CD4-positive, alpha-beta T cell treated with Interleukin-6 at 100 ng/mL for 8 hours (primary cell): ENCODE results near the gene SP2.

Experiments used
- DNase-seq: peaks from one replicate; pipeline ENCODE4 v3.0.0-alpha.2; 2020; ENCODE audit warnings: mixed read lengths, low spot score

The SP2 gene

DNA sequence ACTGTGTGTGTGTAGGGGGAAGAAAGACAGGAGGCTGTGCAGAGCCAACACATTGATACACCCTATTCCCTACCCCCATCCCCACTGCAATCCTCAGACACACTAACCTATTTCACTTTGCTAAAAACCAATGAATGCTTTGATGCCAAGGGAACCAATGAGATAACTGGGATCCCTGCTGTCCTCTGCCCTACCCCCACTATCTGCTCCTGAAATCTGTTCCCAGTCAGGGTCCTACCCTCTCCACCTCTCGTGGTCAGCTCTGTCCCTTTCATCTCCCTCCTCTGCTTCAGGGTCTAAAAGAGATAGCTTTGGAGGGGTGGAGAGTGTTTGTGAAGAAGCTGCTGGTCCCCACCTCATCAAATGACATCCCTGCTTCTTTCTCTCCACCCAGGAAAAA, 26.0 kb upstream of the SP2 start:
- DNase-seq = no peak

DNA sequence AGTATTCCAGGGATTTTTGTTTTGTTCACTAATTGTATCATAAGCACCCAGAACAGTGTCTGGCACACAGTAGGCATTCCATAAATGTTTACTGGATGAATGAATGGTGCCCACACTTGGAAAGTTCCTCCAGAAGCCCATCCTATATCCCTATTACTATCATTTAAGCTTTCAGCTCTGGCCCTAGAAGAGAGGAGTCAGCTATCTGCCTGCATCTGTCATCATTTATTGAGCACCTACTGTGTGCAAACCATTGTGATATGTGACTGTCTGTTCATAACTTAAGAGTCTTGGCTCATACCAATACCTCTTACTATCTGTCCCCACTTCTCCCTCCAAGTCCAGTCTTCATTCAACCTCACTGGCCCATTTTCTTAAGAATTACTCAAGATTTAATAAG, 25.0 kb upstream of the SP2 start:
- DNase-seq = no peak

DNA sequence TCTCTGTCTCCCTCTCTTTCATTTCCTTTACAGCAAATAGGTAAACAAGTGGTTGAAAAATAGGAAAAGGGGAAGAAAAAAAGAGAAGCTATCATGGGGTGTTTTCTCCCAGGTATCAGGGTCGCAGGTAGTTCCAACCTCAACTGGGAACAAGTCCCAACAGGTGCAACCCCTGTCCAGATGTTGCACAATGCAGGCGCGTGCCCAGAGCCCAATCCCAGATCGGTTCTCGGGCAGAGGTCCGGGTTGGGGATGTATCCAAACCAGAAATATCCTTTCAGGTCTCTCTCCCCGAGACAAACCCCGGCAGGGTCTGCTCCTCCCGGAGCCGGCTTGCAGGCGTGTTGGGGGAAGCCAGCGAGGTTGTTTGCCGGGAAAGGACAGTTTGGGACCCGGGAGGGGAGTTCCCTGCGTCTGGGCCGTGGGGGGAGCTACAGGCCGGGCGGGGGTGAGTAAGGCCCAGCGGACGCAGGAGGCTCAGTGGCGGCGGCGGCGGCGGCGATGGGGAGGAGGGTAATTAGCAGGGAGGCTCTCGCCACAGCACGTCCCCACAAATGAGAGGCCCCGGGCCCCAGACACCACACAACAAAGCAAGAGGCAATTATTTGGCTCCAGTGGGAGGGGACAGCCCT, 23.9 kb upstream of the SP2 start:
- no peak for DNase-seq

DNA sequence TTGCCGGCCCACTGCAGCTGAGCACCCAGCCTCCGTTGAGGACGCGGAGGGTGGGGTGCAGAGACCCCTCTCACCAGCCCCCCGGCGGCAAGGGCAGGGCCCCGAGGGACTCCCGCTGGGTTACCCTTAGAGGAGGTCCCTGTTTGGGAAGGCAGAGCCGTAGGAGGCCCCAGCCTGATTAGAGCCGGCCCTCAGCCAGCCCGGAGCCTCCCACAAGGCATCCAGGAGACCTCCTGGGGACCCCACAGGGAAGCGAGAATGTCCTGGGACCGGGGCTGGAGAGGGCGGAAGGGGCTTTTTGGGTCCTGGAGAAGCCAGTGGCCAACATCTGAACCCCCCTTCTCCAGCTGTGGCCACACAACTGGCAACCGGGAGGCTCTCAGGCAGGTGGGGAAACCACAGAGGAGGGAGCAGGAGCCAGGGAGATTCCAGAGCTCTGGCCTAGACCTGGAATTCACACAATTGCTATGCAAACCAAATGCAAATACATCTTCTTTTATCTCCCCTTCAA, 23.3 kb upstream of the SP2 start:
- no peak for DNase-seq

DNA sequence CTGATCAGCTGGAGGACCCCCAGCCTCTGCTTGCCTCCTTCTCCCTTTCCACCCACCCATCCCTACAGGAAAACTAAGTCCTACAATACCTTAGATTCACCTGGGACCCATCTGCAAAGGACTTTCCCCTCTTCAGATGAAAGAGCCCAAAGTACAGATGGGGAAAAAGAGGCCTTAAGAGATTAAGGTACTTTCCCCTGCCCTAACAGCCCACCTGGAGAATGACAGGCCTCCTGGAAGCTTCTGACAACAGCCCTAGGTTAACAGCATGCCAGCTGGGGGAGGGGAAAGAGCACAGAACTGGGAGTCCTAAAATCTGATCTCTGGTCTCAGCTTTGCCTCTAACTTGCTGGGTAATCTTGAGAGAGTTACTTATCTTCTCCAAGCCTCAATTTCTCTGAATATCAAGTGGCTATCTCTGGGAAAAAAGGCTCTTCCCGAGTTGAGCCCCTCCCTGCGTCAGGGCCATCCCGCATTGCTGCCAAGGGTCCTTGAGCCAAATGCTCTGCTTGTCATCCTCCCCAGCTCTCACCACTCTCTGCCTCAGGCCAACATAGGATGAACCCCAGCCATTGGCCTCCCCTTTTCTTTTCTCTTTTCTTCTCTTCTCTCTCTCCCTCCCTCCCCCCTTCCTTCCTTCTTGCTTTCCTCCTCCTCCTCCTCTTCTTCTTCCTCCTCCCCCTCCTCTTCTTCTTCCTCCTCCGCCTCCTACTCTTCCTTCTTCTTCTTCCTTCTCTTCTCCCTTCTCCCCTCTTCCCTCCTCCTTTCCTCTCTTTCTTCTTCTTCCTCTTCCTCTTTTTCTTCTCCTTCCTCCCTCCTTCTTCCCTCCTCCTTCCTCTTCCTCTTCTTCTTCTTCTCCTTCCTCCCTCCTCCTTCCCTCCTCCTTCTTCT, 22.6 kb upstream of the SP2 start:
- no peak for DNase-seq

DNA sequence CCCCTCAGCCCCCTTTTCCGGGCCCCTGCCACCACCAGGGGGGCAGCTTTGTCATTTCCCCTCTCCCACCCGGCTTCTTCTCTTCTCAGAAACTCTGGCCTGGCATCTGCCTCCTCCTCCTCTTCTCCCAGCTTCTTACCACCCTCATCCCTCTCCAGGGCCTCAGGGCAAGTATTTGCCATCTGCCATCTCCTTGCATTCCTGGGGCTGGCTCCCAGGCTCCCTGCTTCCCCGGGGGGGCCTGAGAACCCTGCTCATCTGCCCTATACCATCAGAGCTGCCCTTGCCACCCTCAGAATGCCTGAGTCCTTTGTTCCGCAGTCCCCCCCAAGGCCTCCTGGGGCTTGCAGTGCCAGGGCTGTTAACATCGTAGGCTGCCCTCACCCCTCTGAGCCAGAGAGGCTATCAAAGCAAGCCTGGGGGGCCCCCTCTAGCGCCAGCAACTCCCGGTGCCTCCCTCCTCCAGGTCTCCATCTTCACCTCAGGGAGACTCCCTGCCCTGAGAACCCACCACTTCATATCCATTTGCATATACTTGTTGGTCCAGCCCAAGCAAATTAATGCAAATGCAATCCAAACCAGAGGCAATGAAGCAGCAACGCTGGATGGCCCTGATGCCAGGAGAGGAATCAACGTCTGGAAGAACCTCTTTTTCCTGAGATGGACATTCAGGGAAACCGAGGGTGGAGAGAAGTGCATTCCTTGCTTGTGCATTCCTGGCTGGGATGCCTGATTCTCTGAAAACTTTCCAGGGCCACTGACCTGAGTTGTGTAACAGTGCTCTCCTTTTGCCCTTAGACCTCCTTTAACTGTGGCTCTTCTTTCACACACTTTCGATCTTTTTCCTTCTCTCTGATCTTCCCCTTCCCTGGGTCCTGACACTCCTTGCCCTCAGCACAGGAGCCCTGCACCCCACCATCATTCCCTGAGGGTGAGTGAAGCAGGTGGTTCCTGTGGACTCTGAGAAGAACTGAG, 20.7 kb upstream of the SP2 start:
- DNase-seq = no peak

DNA sequence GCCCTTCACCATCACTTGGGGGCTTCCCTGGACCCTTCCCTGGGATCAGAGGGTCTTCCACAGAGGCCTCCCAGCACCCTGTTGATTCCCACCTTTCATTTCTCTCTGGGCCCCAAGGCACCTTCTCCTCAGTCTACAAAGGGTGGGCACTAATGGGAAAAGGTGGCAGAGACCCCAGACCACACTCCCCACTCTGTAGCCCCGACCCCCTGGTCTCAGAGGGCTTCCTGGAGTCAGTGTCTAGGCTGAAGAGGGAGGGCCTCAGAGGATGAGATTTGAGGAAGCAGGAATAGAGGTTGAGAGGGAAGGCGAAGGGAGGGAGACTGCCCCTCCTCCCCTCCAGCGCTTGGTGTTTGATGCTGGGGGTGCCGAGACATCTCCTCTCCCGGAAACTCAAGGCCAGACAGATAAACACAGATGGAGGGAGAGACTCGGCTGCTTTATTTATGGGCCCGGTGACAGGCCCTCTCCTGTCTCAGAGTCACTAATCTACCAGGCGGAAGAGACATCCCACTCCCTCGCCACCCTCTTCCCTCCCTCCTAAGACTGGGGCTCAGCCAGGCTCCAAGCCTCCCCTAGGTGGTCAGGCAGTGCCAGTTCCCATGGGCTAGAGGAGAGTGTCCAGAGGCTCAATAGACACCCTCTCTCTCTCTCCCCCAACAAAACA, 18.5 kb upstream of the SP2 start:
- no peak for DNase-seq

DNA sequence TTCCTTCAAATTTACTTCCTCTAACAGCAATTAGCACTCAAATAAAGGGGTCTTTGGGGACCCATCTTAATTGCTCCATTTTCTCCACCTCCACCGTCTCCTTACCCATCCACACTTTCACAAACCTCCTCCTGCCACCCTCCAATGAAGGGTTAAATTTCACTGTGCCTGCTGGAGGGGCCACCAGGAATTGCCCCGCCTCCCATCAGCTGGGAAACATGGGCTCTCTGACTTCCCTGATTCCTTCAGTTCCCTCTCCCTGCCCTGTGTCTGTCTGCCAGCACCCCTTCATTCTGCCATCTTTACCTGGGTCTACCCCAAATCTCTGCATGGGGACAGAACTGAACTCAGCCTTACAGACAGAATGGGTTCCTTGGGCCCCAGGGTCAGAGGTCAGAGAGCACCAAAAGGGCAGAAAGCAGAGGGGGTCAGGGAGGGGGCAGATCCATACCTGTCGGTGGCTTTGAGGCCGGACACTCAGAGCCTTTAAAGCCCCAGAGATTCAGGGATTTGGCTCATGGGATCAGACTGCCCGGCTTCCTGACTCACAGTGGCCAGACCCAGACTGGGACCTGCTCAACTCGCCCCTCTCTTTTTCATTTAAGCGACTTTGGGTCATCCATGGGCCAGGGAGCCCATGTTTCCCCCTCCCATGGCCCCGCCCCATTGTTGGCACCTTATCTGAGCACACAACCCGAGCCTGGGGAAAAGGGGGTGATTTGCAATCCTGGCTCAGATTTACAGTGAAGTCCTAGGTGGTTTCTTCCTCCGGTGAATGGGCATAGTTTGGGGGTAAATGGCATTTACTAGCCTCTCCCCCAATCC, 17.6 kb upstream of the SP2 start:
- DNase-seq = no peak

DNA sequence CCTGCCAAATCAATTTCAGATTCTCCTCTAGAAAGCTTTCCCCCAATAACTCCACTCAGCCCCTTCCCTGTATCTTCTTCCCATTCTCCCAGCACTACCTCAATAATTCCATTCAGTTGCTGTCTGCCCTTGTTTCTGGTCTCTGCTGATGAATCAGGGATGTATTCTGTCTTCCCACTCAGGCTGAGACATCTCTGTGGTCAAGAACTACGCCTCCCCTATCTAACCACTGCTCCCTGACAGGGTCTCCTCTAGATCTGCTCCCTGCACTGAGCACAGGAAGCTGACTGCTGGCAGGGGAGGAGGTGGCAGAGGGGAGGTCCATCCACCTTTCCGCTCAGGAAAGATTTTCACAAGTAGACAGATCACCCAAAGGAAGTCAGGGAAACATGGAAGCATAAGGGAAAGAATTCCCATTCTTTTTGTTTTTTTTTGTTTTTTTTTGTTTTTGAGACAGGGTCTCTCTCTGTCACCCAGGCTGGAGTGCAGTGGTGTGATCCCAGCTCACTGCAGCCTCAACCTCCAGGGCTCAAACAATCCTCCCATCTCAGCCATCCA, 16.9 kb upstream of the SP2 start:
- no peak for DNase-seq

DNA sequence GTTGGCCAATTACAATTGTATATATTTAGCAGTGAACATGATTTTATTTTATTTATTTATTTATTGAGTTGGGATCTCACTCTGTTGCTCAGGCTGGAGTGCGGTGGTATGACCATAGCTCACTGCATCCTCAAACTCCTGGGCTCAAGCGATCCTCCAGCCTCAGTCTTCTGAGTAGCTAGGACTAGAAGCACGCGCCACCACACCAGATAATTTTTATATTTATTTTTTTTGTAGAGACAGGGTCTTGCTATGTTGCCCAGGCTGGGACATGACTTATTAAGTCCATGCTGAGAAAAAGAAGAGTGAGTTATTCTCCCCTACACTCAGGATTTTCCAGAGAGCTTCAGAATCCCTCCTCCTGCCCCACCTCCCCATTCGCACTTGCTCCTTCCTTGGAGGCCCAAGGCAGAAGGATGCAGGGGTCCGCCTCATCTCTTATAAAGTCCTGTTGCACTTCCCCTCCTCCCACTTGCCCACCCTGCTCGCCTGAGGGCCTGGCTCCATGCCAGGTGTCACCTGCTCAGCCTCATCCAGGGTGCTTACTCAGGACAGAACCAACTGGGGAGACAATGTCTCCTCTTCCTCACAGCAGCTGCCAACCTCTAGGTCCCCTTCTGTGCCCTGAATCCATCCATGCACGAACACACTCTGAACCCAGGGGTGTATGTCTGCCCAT, 16.1 kb upstream of the SP2 start:
- DNase-seq = no peak

DNA sequence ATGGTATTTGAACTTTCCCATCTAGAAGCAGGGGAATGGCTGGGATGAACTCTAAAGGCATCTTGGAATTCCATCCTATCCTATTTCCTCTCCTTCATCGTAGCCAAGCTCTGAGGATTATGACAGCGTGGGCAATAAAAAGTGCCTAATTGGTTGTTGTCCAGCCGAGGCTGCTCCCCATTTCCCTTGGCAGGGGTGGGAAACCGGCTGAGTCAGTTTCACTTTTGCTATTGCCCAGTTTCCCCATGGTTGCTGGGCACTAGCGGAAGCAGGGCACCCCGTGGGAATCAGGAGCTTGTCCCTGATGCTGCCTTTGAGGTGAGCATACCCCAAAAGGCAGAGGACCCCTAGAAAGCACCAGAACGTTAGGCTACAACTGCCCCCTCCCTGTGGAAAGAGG, 13.8 kb upstream of the SP2 start:
- DNase-seq = no peak

DNA sequence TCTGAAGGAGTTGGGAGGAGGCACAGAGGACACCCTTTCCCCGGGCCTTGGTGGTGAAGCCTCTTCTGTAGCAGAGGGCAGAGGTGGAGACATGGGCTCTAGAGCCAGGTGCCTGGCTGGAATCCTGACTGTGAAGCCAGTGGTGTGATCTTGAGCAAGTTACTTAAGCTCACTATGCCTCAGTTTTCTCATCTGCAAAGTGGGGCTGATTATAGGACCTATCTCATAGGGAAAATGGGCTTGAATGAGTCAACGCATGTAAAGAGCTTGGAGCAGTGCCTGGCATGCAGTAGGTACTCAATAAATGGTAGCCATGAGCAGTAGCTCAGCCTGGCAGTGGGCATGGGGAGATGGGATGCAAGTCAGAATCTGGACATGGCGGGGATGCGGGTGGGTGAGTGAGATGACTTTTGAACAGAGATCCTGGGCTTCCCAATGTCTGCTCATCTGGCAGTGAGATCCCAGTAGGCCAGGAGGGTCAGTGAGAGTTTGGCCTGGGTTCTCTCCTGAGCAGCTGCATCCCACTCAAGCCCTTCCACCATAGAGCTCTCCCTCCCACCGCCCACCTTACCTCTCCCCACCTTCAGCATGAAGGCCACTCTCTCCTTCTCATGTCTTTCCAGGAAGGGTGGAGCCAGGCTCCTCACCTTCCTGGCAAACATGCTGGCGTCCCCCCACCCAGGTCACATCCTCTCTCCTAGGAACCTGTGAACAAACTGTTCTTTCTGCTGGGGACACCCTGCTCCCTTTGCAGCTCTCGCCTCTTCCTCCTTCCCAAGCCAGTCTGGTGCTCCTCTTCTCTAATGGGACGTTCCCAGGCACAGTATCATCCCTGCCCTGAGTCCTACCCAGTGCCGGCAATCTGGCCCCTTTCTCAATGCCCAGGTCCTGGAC, 13.1 kb upstream of the SP2 start:
- no peak for DNase-seq

DNA sequence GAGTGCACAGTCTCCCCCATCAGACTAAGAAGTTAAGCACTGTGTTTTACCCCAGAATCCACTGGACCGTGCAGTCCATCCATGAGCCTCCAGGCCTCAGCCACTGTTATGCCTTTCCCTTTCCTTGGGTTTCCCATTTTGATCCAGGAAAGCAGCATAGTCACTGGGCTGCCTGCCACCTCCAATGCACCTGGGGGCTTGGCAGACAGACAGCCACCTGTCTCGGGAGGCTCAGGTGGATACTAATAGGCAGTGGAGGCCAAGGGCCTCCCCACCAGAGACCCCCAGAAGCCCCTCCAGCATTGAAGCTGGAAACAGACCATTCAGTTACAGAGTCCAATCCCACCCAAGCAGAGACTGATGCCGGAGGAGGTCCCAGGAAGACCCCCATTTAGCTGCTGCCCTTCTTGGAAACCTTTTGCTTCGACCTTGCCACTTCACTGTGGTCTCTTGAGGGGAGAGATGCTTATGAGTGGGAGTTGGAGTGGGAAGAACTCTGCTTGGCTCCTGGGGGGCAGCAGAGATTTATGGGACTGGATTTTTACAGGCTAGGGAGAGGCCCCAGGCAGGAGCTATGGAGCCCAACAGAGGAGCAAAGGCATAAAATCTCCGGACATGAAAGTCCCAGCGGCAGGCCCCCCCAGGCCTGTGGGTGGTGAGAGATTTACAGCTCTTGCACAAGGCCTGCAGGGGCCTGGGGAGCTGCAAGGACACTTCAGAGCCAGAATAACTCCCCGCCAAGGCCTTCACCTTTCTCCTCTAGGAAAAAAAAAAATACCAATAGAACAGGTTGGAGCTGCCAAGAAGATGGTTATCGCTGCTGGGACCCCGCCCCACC, 12.2 kb upstream of the SP2 start:
- DNase-seq = no peak

DNA sequence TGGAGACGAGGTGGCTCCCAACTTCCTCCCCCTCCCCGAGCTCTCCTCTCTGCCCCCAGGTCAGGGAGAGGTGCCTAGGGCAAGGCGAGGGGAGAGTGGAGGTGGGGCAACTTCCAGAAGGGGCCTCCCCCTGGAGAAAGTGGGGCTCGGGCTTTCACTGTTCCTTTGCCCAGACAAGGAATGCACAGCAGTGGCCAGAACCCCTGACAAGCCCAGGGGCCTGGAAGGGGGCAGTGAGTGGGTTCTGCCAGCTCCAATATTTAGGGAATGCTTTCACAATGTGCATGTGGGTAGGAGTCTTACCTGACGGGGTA, 11.7 kb upstream of the SP2 start:
- DNase-seq = no peak

DNA sequence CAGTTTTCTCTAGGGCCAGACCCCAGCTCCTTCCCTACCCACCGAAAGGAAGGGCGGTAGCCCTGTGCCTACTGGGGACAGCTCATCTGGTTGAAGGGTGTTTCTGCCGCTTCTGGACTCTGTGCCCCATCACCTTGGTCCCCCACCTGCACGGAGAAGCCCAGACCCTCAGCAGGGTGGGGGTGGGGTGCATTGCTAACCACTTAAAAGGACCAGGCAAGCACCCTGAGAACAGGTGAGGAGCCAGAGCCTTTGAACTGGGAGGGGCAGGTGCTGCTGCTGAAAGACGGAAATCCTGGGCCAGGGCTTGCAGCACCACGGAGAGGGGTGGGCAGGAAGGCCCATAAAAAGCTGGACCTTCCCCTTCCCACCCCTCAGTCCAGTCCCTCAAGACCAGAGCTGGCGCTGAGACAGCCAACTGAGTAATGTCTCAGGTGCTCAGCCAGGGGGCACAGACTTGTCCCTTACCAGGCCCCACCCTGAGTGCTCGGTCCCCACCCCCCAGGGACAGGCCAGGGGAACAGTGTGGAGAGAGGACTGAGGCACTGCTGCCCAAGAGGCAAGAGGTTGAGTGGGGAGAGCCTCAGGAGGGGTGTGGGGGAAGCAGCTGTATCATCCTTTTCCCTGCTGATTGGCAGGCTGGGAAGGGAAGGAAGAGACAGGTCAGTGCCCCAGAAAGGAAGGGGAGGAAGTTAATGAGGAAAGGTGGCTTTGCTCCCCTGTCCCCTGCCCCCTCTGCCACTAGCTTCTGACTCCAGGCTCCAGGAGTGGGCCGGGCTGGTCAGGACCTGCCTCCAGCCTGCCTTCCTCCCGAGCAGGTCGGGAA, 10.9 kb upstream of the SP2 start:
- DNase-seq = peak; percentile 28

DNA sequence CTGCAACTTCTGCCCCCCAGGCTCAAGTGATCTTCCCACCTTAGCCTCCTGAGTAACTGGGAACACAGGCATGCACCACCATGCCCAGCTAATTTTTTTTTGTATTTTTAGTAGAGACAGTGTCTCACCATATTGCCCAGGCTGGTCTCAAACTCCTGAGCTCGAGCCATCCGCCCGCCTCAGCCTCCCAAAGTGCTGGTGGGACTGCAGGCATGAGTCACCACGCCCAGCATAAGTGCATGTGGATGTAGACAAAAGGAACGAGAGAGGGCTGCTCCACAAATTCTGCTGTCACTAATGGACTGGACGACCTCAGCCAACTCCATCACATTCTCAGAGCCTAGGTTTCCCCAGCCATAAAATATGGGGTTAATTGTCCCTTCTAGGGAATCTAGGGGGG, 7.7 kb upstream of the SP2 start:
- DNase-seq = no peak
